ENCODE results near the gene WDFY3.

WDFY3 gene

GRCh38 chr4:84661191-84661939, 305.1 kb downstream of the WDFY3 start:
- DNase-seq, result no peak

- DNase-seq, result no peak
These were observed 305.9 kb downstream of the WDFY3 start for GRCh38 chr4:84660606-84661005.

GRCh38 chr4:84652478-84652877, 314.0 kb downstream of the WDFY3 start:
- DNase-seq, result no peak

GRCh38 chr4:84651499-84651898, 315.0 kb downstream of the WDFY3 start:
- DNase-seq, result no peak

- DNase-seq, result no peak
These were observed 317.4 kb downstream of the WDFY3 start for GRCh38 chr4:84648863-84649647.

GRCh38 chr4:84648178-84648577, 318.3 kb downstream of the WDFY3 start:
- no peak for DNase-seq

- DNase-seq, result no peak
These were observed 319.1 kb downstream of the WDFY3 start for GRCh38 chr4:84647312-84647884.

- no peak for DNase-seq
These were observed 322.4 kb downstream of the WDFY3 start for GRCh38 chr4:84644087-84644486.

GRCh38 chr4:84639145-84639544, 327.3 kb downstream of the WDFY3 start:
- no peak for DNase-seq

- DNase-seq, result no peak
These were observed 328.4 kb downstream of the WDFY3 start for GRCh38 chr4:84638092-84638491.

- DNase-seq, result no peak
These were observed 331.5 kb downstream of the WDFY3 start for GRCh38 chr4:84634961-84635360.

GRCh38 chr4:84632092-84632491, 334.4 kb downstream of the WDFY3 start:
- no peak for DNase-seq

GRCh38 chr4:84631573-84631972, 334.9 kb downstream of the WDFY3 start:
- no peak for DNase-seq

- no peak for DNase-seq
These were observed 339.8 kb downstream of the WDFY3 start for GRCh38 chr4:84626673-84627072.

GRCh38 chr4:84623661-84624060, 342.8 kb downstream of the WDFY3 start:
- no peak for DNase-seq

GRCh38 chr4:84622959-84623358, 343.5 kb downstream of the WDFY3 start:
- DNase-seq, result no peak
